Osteoblast (primary cell): ENCODE results near the gene SEC61A2. TPM values are rescaled to one million over a fixed set of nuclear protein-coding genes. Genes with fewer than 3 reads are reported as not detected.

Experiments
- DNase-seq: peaks from one replicate; pipeline ENCODE4 v3.0.0; 2011; ENCODE audit warnings: low spot score, mixed read lengths; ENCODE audit not compliant: insufficient read length; ENCODE audit errors: missing footprints
- H2AFZ ChIP-seq: 2 replicates; pipeline ENCODE4 v1.6.0; 2011; ENCODE audit warnings: mild to moderate bottlenecking, low read length
- H3K27ac ChIP-seq: 2 replicates; pipeline ENCODE4 v1.5.1; 2011; ENCODE audit warnings: mild to moderate bottlenecking, low read depth, low read length, moderate library complexity
- H3K27me3 ChIP-seq: 2 replicates; pipeline ENCODE4 v1.6.0; 2012; ENCODE audit warnings: mild to moderate bottlenecking, control low read depth, inconsistent platforms, low read length, moderate library complexity; ENCODE audit not compliant: insufficient read depth
- H3K36me3 ChIP-seq: 2 replicates; pipeline ENCODE4 v1.5.1; 2011; ENCODE audit warnings: mild to moderate bottlenecking, low read length, control low read depth, moderate library complexity; ENCODE audit not compliant: insufficient read depth
- H3K4me1 ChIP-seq: 2 replicates; pipeline ENCODE4 v1.5.1; 2011; ENCODE audit warnings: mild to moderate bottlenecking, low read length, control low read depth, moderate library complexity; ENCODE audit not compliant: insufficient read depth
- H3K4me2 ChIP-seq: 2 replicates; pipeline ENCODE4 v1.6.0; 2011; ENCODE audit warnings: mild to moderate bottlenecking, low read length; ENCODE audit not compliant: insufficient read depth
- H3K4me3 ChIP-seq: fragments of 200-600 bp; sonication (generic); 3 replicates; pipeline ENCODE4 v1.5.1; 2012; ENCODE audit warnings: mild to moderate bottlenecking, low read length, inconsistent platforms; ENCODE audit not compliant: insufficient read depth
- H3K79me2 ChIP-seq: 2 replicates; pipeline ENCODE4 v1.6.0; 2012; ENCODE audit warnings: mild to moderate bottlenecking, low read length, control low read depth, inconsistent platforms; ENCODE audit not compliant: insufficient read depth
- H3K9me3 ChIP-seq: 2 replicates; pipeline ENCODE4 v1.5.1; 2011; ENCODE audit warnings: low read depth, low read length, control low read depth
- H4K20me1 ChIP-seq: 2 replicates; pipeline ENCODE4 v1.6.0; 2012; ENCODE audit warnings: mild to moderate bottlenecking, low read length, control low read depth; ENCODE audit not compliant: insufficient read depth
- total RNA-seq: library from RNA; depleted of rRNA; stranded (reverse); fragments of >200 nt; gene quantifications from 2 replicates; pipeline ENCODE4 v1.2.3, GENCODE V29; 2012
- TF ChIP-seq, protein P1 (sequence below): IDR thresholded peaks from 2 replicates; pipeline ENCODE4 v1.5.1; 2011; ENCODE audit warnings: mild to moderate bottlenecking, low read depth, low read length, moderate library complexity; ENCODE audit errors: extremely low read depth

Gene SEC61A2
- total RNA-seq, 1 donor: 9.4 TPM

DNA sequence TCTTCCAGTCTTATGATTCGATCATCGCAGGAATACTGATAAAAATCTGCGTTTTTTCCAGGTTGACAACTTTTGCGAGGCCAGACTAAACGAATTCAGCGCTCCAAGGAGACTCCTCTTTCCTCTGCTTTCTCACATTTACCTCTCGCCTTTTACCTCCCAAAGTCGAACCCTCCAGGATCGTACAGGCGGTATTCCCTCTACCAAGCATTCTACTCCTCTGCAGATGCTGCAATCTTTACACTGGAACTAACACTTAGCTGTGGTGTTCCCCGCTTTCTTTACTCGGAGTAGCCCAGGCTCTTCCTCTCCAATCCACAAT is 65.8 kb downstream of the SEC61A2 start:
- peaks cover 80% of the 10 kb centered on the region for H3K79me2 ChIP-seq
- TF ChIP-seq, protein P1, sequence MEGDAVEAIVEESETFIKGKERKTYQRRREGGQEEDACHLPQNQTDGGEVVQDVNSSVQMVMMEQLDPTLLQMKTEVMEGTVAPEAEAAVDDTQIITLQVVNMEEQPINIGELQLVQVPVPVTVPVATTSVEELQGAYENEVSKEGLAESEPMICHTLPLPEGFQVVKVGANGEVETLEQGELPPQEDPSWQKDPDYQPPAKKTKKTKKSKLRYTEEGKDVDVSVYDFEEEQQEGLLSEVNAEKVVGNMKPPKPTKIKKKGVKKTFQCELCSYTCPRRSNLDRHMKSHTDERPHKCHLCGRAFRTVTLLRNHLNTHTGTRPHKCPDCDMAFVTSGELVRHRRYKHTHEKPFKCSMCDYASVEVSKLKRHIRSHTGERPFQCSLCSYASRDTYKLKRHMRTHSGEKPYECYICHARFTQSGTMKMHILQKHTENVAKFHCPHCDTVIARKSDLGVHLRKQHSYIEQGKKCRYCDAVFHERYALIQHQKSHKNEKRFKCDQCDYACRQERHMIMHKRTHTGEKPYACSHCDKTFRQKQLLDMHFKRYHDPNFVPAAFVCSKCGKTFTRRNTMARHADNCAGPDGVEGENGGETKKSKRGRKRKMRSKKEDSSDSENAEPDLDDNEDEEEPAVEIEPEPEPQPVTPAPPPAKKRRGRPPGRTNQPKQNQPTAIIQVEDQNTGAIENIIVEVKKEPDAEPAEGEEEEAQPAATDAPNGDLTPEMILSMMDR: no peak

GRCh38 chr10:12195603-12196506 is 66.4 kb downstream of the SEC61A2 start, which contains the start of the genes CDC123 and NUDT5:
Gene CDC123 (plus strand): TSS chr10:12196188. CDS start chr10:12196246, 58 bp downstream.
Gene NUDT5 (minus strand): TSS chr10:12195891. CDS start chr10:12186291, 9,600 bp downstream.
- peaks cover 79% of the 10 kb centered on the region for H3K79me2 ChIP-seq
- peaks cover 3% of the 10 kb centered on the region for H4K20me1 ChIP-seq
- DNase-seq: peak; percentile 89
- H3K27ac ChIP-seq: peak within 1 kb of the TSS; percentile 96
- peak within 1 kb of the TSS; percentile 89 for H3K4me2 ChIP-seq
- peaks cover 9% of the 10 kb centered on the region for H3K36me3 ChIP-seq
- H2AFZ ChIP-seq: peak within 1 kb of the TSS; percentile 97
- H3K27me3 ChIP-seq: no peaks in the 10 kb centered on the region
- H3K4me3 ChIP-seq: peak within 1 kb of the TSS; percentile 81
- TF ChIP-seq, protein P1: no peak
- H3K4me1 ChIP-seq: peaks cover 28% of the 10 kb centered on the region
- H3K9me3 ChIP-seq: no peaks in the 10 kb centered on the region

More for the DNA sequence above, 65.8 kb downstream of the SEC61A2 start:
- peak overlapping the region; percentile 81 for H3K4me3 ChIP-seq
- peaks cover 3% of the 10 kb centered on the region for H4K20me1 ChIP-seq
- no peaks in the 10 kb centered on the region for H3K9me3 ChIP-seq
- peaks cover 28% of the 10 kb centered on the region for H3K4me1 ChIP-seq
- peak overlapping the region; percentile 96 for H3K27ac ChIP-seq
- H3K27me3 ChIP-seq: no peaks in the 10 kb centered on the region
- H2AFZ ChIP-seq: peak overlapping the region; percentile 97
- peak; percentile 74 for DNase-seq
- H3K36me3 ChIP-seq: peaks cover 8% of the 10 kb centered on the region
- peak overlapping the region; percentile 89 for H3K4me2 ChIP-seq

DNA sequence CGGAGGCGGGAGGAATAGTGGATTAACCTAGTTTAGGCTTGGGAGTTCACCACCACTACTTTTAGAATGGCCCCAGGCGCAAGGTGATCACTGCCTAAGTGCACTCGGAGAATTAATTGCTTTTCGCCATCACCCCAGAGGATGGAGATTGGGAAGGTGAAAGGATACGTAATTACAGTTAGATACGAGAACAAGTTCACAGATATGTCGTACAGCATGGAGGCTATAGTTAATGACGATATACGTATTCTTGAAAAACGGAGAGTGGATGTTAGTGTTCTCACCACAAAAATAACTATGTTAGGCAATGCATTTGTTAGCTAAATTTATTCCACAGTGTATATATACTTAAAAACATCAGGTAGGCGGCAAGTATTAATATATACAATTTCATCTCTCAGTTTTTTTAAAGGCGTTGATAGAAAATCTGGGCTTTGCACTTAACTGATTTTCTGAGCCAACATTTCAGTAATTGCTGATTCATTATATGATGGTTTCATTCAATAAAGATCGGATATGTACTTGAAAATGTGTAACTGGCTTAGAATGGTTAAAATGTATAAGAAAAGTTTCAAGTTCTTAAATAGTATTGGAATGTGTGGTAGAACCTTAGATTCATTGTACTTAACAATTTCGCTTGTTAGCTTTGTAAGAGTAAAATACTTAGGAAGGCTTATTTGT is 67.2 kb downstream of the SEC61A2 start:
- Histone ChIP-seq H3K4me2 (peak overlapping the region; percentile 89), H2AFZ (peak overlapping the region; percentile 97), H3K27me3 (no peaks in the 10 kb centered on the region), H3K4me3 (peak overlapping the region; percentile 81), H3K79me2 (peaks cover 86% of the 10 kb centered on the region), H4K20me1 (peaks cover 6% of the 10 kb centered on the region), H3K9me3 (no peaks in the 10 kb centered on the region), H3K36me3 (peaks cover 16% of the 10 kb centered on the region), H3K4me1 (peaks cover 23% of the 10 kb centered on the region), H3K27ac (peak overlapping the region; percentile 96)
- TF ChIP-seq, protein P1: no peak
- DNase-seq: no peak

- Histone ChIP-seq H3K4me1 (peaks cover 13% of the 10 kb centered on the region), H3K4me2 (no peak overlapping the region), H3K27me3 (no peaks in the 10 kb centered on the region), H3K4me3 (no peak overlapping the region), H3K27ac (no peak overlapping the region), H3K36me3 (peaks cover 18% of the 10 kb centered on the region), H2AFZ (no peak overlapping the region), H3K79me2 (peaks cover 89% of the 10 kb centered on the region), H3K9me3 (no peaks in the 10 kb centered on the region), H4K20me1 (peaks cover 13% of the 10 kb centered on the region)
- TF ChIP-seq, protein P1: no peak
- no peak for DNase-seq
These were observed 68.7 kb downstream of the SEC61A2 start for GRCh38 chr10:12198156-12198555.
